Liver (tissue), 9 donors: ENCODE results near the gene ATP6V1F. TPM values are rescaled to one million over a fixed set of nuclear protein-coding genes. Genes with fewer than 3 reads are reported as not detected.

Experiments
- DNase-seq: peaks from one replicate; pipeline ENCODE4 v3.0.0-alpha.2; 2017; ENCODE audit warnings: low spot score
- H3K27ac ChIP-seq, 2 donors: one replicate each; pipeline ENCODE4 v1.7.0; 2013; ENCODE audit warnings: inconsistent platforms in 2 of 2, low read length in 2 of 2, control low read depth in 1 of 2, low read depth in 1 of 2, mild to moderate bottlenecking in 1 of 2
- H3K27me3 ChIP-seq, 4 donors: one replicate each; pipeline versions ENCODE4 v1.6.1 to v1.7.0; 2013; ENCODE audit warnings: low read length in 3 of 4, inconsistent platforms in 1 of 4, mild to moderate bottlenecking in 1 of 4, moderate library complexity in 1 of 4; ENCODE audit not compliant: control insufficient read depth in 4 of 4, insufficient read depth in 4 of 4
- H3K36me3 ChIP-seq, 4 donors: one replicate each; pipeline versions ENCODE4 v1.6.1 to v1.7.0; 2013; ENCODE audit warnings: low read length in 3 of 4, mild to moderate bottlenecking in 3 of 4, low read depth in 1 of 4, moderate library complexity in 1 of 4; ENCODE audit not compliant: control insufficient read depth in 4 of 4, insufficient read depth in 3 of 4
- H3K4me1 ChIP-seq, 4 donors: one replicate each; pipeline versions ENCODE4 v1.6.1 to v1.7.0; 2013; ENCODE audit warnings: low read length in 3 of 4, mild to moderate bottlenecking in 3 of 4, moderate library complexity in 1 of 4; ENCODE audit not compliant: control insufficient read depth in 4 of 4, insufficient read depth in 4 of 4
- H3K4me3 ChIP-seq, 3 donors: one replicate each; pipeline versions ENCODE4 v1.6.1 to v1.7.0; 2013; ENCODE audit warnings: low read length in 3 of 3, control low read depth in 1 of 3, low read depth in 1 of 3, mild to moderate bottlenecking in 1 of 3
- H3K9ac ChIP-seq, 2 donors: one replicate each; pipeline ENCODE4 v1.7.0; 2013; ENCODE audit warnings: low read length in 2 of 2, mild to moderate bottlenecking in 2 of 2, moderate library complexity in 2 of 2, control low read depth in 1 of 2, low read depth in 1 of 2
- H3K9me3 ChIP-seq, 4 donors: one replicate each; pipeline versions ENCODE4 v1.6.1 to v1.7.0; 2013; ENCODE audit warnings: low read length in 3 of 4; ENCODE audit not compliant: control insufficient read depth in 4 of 4
- ATF3 ChIP-seq: IDR thresholded peaks from 2 replicates; pipeline ENCODE4 v1.6.1; 2016; ENCODE audit warnings: antibody characterized with exemption
- EGR1 ChIP-seq, 2 donors: IDR thresholded peaks; 2 replicates each; pipeline ENCODE4 v1.6.1; 2016 to 2018; ENCODE audit warnings: antibody characterized with exemption in 2 of 2, low read depth in 2 of 2
- FOXA1 ChIP-seq: IDR thresholded peaks from 2 replicates; pipeline ENCODE4 v1.6.1; 2016; ENCODE audit warnings: antibody characterized with exemption
- FOXA2 ChIP-seq: IDR thresholded peaks from 2 replicates; pipeline ENCODE4 v1.6.1; 2016; ENCODE audit warnings: antibody characterized with exemption
- GABPA ChIP-seq, 2 donors: IDR thresholded peaks in 1 of 2; conservative IDR thresholded peaks in 1 of 2; 2 replicates each; pipeline ENCODE4 v1.6.1; 2016; ENCODE audit warnings: antibody characterized with exemption in 2 of 2, mild to moderate bottlenecking in 1 of 2, moderate library complexity in 1 of 2
- HNF4A ChIP-seq, 2 donors: conservative IDR thresholded peaks; 2 replicates each; pipeline ENCODE4 v1.6.1; 2016; ENCODE audit warnings: antibody characterized with exemption in 2 of 2, mild to moderate bottlenecking in 2 of 2
- HNF4G ChIP-seq: IDR thresholded peaks from 2 replicates; pipeline ENCODE4 v1.6.1; 2016; ENCODE audit warnings: antibody characterized with exemption
- JUND ChIP-seq, 2 donors: IDR thresholded peaks; 2 replicates each; pipeline ENCODE4 v1.6.1; 2016; ENCODE audit warnings: antibody characterized with exemption in 2 of 2
- MAX ChIP-seq: IDR thresholded peaks from 2 replicates; pipeline ENCODE4 v1.6.1; 2016; ENCODE audit warnings: antibody characterized with exemption
- NR2F2 ChIP-seq: IDR thresholded peaks from 2 replicates; pipeline ENCODE4 v1.6.1; 2016; ENCODE audit warnings: antibody characterized with exemption
- RAD21 ChIP-seq, 2 donors: IDR thresholded peaks; 2 replicates each; pipeline ENCODE4 v1.6.1; 2016; ENCODE audit warnings: antibody characterized with exemption in 2 of 2, mild to moderate bottlenecking in 2 of 2
- REST ChIP-seq: IDR thresholded peaks from 2 replicates; pipeline ENCODE4 v1.6.1; 2016; ENCODE audit warnings: antibody characterized with exemption, mild to moderate bottlenecking
- SP1 ChIP-seq: IDR thresholded peaks from 2 replicates; pipeline ENCODE4 v1.6.1; 2018; ENCODE audit warnings: antibody characterized with exemption, mild to moderate bottlenecking
- TAF1 ChIP-seq: conservative IDR thresholded peaks from 2 replicates; pipeline ENCODE4 v1.6.1; 2016; ENCODE audit warnings: antibody characterized with exemption, mild to moderate bottlenecking
- YY1 ChIP-seq: IDR thresholded peaks from 2 replicates; pipeline ENCODE4 v1.6.1; 2016; ENCODE audit warnings: antibody characterized with exemption, mild to moderate bottlenecking
- ZBTB33 ChIP-seq: IDR thresholded peaks from 2 replicates; pipeline ENCODE4 v1.6.1; 2016; ENCODE audit warnings: antibody characterized with exemption
- WGBS: extraction: QIAGEN DNeasy Blood & Tissue Kit; methylation state at CpG from one replicate; pipeline ENCODE4 v1.1.7; 2013; 5-methylcytosine and 5-hydroxymethylcytosine counted together
- polyA plus RNA-seq, 2 donors: library from polyadenylated mRNA; stranded (reverse) in 1 of 2; unstranded in 1 of 2; fragments of 200-250 nt in 1 of 2; fragments of >200 nt in 1 of 2; fragmentation: Nextera tagmentation in 1 of 2; extraction: Ambion mirVana in 1 of 2; gene quantifications; one replicate each; pipeline versions ENCODE4 v1.2.1 to v1.2.3, GENCODE V29; 2013 to 2015
- total RNA-seq, 2 donors: library from RNA; depleted of rRNA; stranded (reverse); fragments of >200 nt; gene quantifications; one replicate each; pipeline ENCODE4 v1.2.3, GENCODE V29; 2014
- donor health status: healthy.
- donor health status: healthy.
- donor health status: healthy.
- donor health status: healthy.
- donor health status: healthy.

ATP6V1F gene
- total and polyA plus RNA-seq, 4 donors, result 23.1 to 111 (median 47.1) TPM

GRCh38 chr7:128887169-128888038 is 24.7 kb downstream of the ATP6V1F start:
- Histone ChIP-seq H3K27ac (no peak overlapping the region), H3K36me3 (no peaks in the 10 kb centered on the region), H3K9ac (no peak overlapping the region), H3K9me3 (no peaks in the 10 kb centered on the region), H3K4me1 (peaks cover 0 to 3% (median 1%) of the 10 kb centered on the region in 4 donors), H3K4me3 (no peak overlapping the region), H3K27me3 (no peaks in the 10 kb centered on the region)
- DNase-seq, result no peak
- 94% methylated on average over 7 of the region's 7 CpGs for WGBS
- TF ChIP-seq EGR1 (IDR thresholded peaks at IDR 0.05; ENCODE audit: low read depth in 2 of 2) (no peak), NR2F2 (no peak), FOXA2 (no peak), RAD21 (IDR thresholded peaks at IDR 0.05) (no peak), FOXA1 (no peak), TAF1 (no peak), HNF4A (conservative IDR thresholded peaks at IDR 0.05) (no peak), MAX (no peak), JUND (IDR thresholded peaks at IDR 0.05) (no peak), HNF4G (no peak), SP1 (no peak), YY1 (no peak), ZBTB33 (no peak), ATF3 (no peak), REST (no peak), GABPA (IDR thresholded peaks at IDR 0.05 in 1 of 2, conservative IDR thresholded peaks at IDR 0.05 in 1 of 2) (no peak)

- no peaks in the 10 kb centered on the region for H3K36me3 ChIP-seq
- no peak overlapping the region for H3K9ac ChIP-seq
- WGBS, result 92% methylated on average over 7 of the region's 7 CpGs
- peaks cover 0 to 3% (median 1%) of the 10 kb centered on the region in 4 donors for H3K4me1 ChIP-seq
- TF ChIP-seq GABPA (IDR thresholded peaks at IDR 0.05 in 1 of 2, conservative IDR thresholded peaks at IDR 0.05 in 1 of 2), result no peak
- no peak overlapping the region for H3K4me3 ChIP-seq
- no peaks in the 10 kb centered on the region for H3K9me3 ChIP-seq
- DNase-seq, result no peak
- no peaks in the 10 kb centered on the region for H3K27me3 ChIP-seq
- no peak overlapping the region for H3K27ac ChIP-seq
Observed at GRCh38 chr7:128888039-128888755, 25.5 kb downstream of the ATP6V1F start.
